OCI-M1 (cell line): ENCODE data around the gene ATP6V1C2.

Source experiments
- DNase-seq: peaks from one replicate; lab custom pipeline; 2025; lab: John Stamatoyannopoulos, UW

The ATP6V1C2 gene

GRCh38 chr2:10732924-10733565 is 11.6 kb downstream of the ATP6V1C2 start:
- DNase-seq: no peak

- no peak for DNase-seq
These were observed 12.1 kb downstream of the ATP6V1C2 start for GRCh38 chr2:10733566-10733925.

- DNase-seq: no peak
These were observed 12.6 kb downstream of the ATP6V1C2 start for GRCh38 chr2:10733980-10734379.

- DNase-seq: no peak
These were observed 16.8 kb downstream of the ATP6V1C2 start for GRCh38 chr2:10738192-10738591.

GRCh38 chr2:10740226-10740625 is 18.8 kb downstream of the ATP6V1C2 start:
- DNase-seq: no peak

- no peak for DNase-seq
These were observed 19.7 kb downstream of the ATP6V1C2 start for GRCh38 chr2:10741139-10741538.

- no peak for DNase-seq
These were observed 21.2 kb downstream of the ATP6V1C2 start for GRCh38 chr2:10742666-10743065.

GRCh38 chr2:10750610-10751009 is 29.2 kb downstream of the ATP6V1C2 start:
- peak; percentile 69 for DNase-seq

GRCh38 chr2:10752236-10752635 is 30.8 kb downstream of the ATP6V1C2 start:
- DNase-seq: no peak

- DNase-seq: no peak
These were observed 31.7 kb downstream of the ATP6V1C2 start for GRCh38 chr2:10753156-10753555.

- DNase-seq: no peak
These were observed 32.4 kb downstream of the ATP6V1C2 start for GRCh38 chr2:10753876-10754275.

GRCh38 chr2:10755621-10756020 is 34.2 kb downstream of the ATP6V1C2 start:
- DNase-seq: no peak

GRCh38 chr2:10757814-10758286 is 36.4 kb downstream of the ATP6V1C2 start:
- no peak for DNase-seq

- no peak for DNase-seq
These were observed 37.8 kb downstream of the ATP6V1C2 start for GRCh38 chr2:10759151-10759714.

GRCh38 chr2:10760794-10761504 is 39.5 kb downstream of the ATP6V1C2 start:
- DNase-seq: no peak

GRCh38 chr2:10761591-10761990 is 40.2 kb downstream of the ATP6V1C2 start:
- no peak for DNase-seq

- peak; percentile 56 for DNase-seq
These were observed 41.4 kb downstream of the ATP6V1C2 start for GRCh38 chr2:10762651-10763460.

- no peak for DNase-seq
These were observed 42.0 kb downstream of the ATP6V1C2 start for GRCh38 chr2:10763461-10763800.

- DNase-seq: no peak
These were observed 42.8 kb downstream of the ATP6V1C2 start for GRCh38 chr2:10764096-10764785.

GRCh38 chr2:10764896-10765295 is 43.5 kb downstream of the ATP6V1C2 start:
- DNase-seq: no peak

GRCh38 chr2:10765461-10765860 is 44.0 kb downstream of the ATP6V1C2 start:
- DNase-seq: no peak

- DNase-seq: no peak
These were observed 44.5 kb downstream of the ATP6V1C2 start for GRCh38 chr2:10765914-10766313.
